Measurements from ENCODE around the gene OTOA.
A peak's percentile ranks its signal among the peaks of the same experiment; 100 is the strongest.
"Not testable (repeated sequence)": the region's sequence is repeated elsewhere in the genome, so short reads cannot be mapped to it uniquely, and the experiment has no call there.

The OTOA gene

GRCh38 chr16:21680714-21681113 lies 16.9 kb downstream of the OTOA start:
- not testable (repeated sequence) for DNase-seq (ENCODE audit: low read depth)

DNA sequence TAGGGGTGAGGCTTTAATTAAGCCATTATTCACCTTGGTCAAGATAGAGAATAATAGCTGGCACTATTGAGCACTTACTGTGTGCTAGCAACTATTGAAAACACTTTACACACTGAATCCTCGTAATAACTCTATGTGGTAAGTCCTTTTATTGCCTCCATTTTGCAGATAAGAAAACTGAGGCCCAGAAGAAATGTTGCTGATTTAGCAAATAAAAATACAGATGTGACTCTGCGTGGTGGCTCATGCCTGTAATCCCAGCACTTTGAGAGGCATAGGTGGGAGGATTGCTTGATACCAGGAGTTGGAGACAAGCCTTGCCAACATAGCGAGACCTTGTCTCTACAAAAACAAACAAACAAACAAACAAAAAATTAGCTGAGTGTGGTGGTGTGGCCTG lies 19.4 kb downstream of the OTOA start:
- DNase-seq (ENCODE audit: low read depth): no peak

- DNase-seq (ENCODE audit: low read depth): no peak
Observed at GRCh38 chr16:21684199-21684598, 20.4 kb downstream of the OTOA start.

DNA sequence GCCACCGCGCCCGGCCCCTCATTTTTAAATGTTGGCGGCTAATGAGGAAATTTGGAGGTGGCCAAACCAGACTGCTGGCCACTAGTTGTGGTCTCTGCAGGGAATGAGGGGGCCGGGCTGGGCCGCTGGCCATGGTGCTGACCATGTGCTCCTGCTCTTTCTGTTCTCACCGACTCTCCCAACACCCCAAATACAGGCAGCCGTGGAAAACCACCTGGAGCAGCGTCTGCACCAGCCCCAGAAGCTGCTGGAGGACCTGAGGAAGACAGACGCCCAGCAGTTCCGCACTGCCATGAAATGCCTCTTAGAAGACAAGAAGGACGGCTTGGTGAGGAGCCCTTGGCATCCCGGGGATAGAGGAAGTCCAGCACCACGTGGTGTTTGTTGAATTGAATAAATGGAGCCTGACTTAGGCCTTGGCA lies 21.3 kb downstream of the OTOA start:
- no peak for DNase-seq (ENCODE audit: low read depth)

- DNase-seq (ENCODE audit: low read depth): no peak
Observed at GRCh38 chr16:21689107-21689506, 25.3 kb downstream of the OTOA start.

DNA sequence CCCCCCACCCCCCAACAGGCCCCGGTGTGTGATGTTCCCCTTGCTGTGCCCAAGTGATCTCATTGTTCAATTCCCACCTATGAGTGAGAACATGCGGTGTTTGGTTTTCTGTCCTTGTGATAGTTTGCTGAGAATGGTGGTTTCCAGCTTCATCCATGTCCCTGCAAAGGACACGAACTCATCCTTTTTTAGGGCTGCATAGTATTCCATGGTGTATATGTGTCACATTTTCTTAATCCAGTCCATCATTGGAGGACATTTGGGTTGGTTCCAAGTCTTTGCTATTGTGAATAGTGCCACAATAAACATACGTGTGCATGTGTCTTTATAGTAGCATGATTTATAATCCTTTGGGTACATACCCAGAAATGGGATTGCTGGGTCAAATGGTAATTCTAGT lies 27.2 kb downstream of the OTOA start:
- not testable (repeated sequence) for DNase-seq (ENCODE audit: low read depth)

GRCh38 chr16:21694609-21695008 lies 30.8 kb downstream of the OTOA start:
- no peak for DNase-seq (ENCODE audit: low read depth)

- no peak for DNase-seq (ENCODE audit: low read depth)
Observed at GRCh38 chr16:21697032-21697431, 33.3 kb downstream of the OTOA start.

- no peak for DNase-seq (ENCODE audit: low read depth)
Observed at GRCh38 chr16:21698169-21699032, 34.6 kb downstream of the OTOA start.

DNA sequence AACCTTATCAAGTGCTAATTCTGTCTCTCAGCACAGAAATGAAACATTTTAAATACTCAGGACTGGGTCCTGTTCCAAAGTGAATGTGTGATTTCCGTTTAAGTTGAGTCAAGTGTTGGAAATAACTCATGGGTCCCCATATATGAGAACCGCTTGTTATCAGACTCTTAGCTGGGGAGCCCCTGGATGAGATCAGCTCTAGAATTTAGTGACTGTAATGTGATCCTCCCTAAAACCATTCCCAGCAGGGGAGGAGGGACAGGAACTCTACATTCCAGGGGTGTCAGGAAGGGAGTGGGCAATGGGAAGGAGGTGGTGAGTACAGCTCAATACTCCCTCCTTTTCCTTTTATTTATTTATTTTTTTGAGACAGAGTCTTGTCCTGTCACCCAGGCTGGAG lies 37.5 kb downstream of the OTOA start:
- no peak for DNase-seq (ENCODE audit: low read depth)

DNA sequence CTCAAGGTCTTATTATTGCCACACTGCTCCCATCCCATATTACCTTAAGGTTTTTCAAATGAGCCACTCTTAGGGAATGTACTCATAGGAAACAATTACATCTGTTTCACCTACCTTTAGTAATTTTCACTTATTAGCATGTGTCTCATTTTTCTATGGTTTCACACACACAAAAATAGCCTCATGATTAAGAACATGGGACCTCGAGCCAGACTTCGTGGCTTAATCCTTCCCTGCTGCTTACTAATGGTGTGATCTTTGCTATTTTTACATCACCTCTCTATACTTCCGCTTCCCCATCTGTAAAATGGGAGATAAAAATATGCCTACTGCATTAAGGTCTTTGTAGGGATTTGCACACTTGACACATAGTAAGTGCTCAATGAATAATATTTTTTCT lies 38.5 kb downstream of the OTOA start:
- no peak for DNase-seq (ENCODE audit: low read depth)

- no peak for DNase-seq (ENCODE audit: low read depth)
Observed at GRCh38 chr16:21703156-21703555, 39.4 kb downstream of the OTOA start.

- DNase-seq (ENCODE audit: low read depth): no peak
Observed at GRCh38 chr16:21703589-21704174, 39.9 kb downstream of the OTOA start.

DNA sequence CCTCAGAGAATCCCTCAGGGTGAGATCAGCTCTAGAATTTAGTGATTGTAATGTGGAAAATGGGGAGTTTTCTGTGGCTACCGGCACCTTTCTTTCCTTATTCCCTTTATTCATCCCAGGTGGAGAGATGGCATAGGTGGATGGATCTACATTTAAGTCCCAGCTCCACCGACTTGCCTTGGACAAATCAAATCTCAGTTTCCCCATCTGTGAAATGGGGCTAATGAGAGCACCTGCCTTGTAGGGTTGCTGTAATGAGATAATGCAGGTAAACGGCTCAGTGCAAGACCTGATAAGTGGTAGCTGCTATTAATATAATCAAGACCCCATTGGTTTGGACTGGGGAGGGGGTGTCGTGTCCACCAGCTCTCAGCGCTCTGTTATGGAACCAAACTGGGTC lies 40.5 kb downstream of the OTOA start:
- DNase-seq (ENCODE audit: low read depth): no peak

DNA sequence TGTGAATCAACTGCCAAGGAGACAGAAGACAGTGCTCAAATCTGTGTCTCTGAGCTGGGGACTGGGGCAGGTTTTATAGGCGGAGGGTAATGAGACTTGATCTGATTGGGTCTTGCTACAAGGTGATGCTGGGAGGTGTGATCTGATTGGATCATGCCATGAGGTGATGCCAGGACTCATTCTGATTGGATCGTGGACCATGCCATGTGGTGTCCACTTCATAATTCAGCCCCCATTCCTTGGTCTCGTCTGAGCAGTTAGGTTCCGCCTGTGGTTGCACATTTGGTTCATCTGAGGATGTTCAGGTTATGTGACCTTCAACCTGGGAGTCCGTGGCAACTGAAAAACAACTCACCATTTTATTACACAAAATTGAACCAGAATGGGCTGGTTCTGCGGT lies 41.0 kb downstream of the OTOA start:
- DNase-seq (ENCODE audit: low read depth): no peak

- peak; percentile 38 for DNase-seq (ENCODE audit: low read depth)
Observed at GRCh38 chr16:21708533-21709115, 44.9 kb downstream of the OTOA start.

DNA sequence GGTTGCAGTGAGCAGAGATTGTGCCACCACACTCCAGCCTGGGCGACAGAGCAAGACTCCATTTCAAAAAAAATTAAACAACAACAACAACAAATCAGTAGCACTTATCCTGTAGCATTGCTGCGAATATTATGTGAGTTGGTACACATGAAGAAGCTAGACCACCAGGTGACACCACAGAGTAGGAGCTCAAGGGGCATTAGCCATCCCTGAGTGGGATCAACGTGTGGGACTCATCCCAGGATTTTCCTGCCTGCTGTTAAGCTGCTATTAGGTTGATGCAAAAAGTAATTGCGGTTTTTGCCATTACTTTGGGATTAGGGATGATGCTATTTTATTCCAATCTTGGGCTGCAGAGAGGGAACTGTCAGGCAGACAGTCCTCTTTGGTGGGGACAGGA lies 47.2 kb downstream of the OTOA start:
- DNase-seq (ENCODE audit: low read depth): no peak

- DNase-seq (ENCODE audit: low read depth): no peak
Observed at GRCh38 chr16:21713549-21714368, 50.0 kb downstream of the OTOA start.

DNA sequence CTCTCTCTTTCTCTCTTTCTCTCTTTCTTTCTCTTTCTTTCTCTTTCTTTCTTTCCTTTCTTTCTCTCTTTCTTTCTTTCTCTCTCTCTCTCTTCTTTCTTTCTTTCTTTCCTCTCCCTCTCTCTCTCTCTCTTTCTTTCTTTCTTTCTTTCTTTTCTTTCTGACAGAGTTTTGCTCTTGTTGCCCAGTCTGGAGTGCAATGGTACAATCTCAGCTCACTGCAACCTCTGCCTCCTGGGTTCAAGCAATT lies 50.5 kb downstream of the OTOA start:
- not testable (repeated sequence) for DNase-seq (ENCODE audit: low read depth)

GRCh38 chr16:21717608-21718007 lies 53.8 kb downstream of the OTOA start:
- DNase-seq (ENCODE audit: low read depth): no peak

GRCh38 chr16:21719283-21719682 lies 55.5 kb downstream of the OTOA start:
- DNase-seq (ENCODE audit: low read depth): no peak

DNA sequence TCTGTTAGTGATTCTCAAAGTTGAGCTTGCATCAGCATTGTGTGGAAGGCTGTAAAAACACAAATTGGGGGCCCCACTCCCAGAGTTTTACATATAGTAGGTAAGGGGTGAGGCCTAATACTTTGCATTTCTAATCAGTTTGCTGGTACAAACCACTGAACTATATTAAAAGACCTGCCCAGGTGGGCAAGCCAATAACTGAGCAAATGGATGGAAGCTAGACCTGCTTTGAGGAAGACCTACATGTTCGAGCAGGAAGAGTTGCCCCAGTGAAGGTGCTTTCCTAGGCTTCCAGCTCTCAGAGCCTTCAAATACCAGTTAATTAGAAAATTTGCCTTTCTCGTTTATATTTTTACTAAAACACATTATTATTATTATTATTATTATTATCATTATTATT lies 56.8 kb downstream of the OTOA start:
- no peak for DNase-seq (ENCODE audit: low read depth)
